Nephron progenitor cell (in vitro differentiated cells): ENCODE measurements around the gene NKG7.

Experiments used
- DNase-seq: peaks from one replicate; pipeline ENCODE4 v3.0.0; 2021
- H3K27ac Mint-ChIP-seq: 2 replicates; pipeline ENCODE4 v1.8.0; 2021; ENCODE audit warnings: mild to moderate bottlenecking, moderate library complexity, mixed read lengths
- H3K27me3 Mint-ChIP-seq: 2 replicates; pipeline ENCODE4 v1.8.0; 2021; ENCODE audit warnings: mild to moderate bottlenecking, low read depth, mixed read lengths; ENCODE audit not compliant: poor library complexity
- H3K36me3 Mint-ChIP-seq: 2 replicates; pipeline ENCODE4 v1.8.0; 2021; ENCODE audit warnings: low read depth, mixed read lengths
- H3K4me1 Mint-ChIP-seq: 2 replicates; pipeline ENCODE4 v1.8.0; 2021; ENCODE audit warnings: mixed read lengths
- H3K4me3 Mint-ChIP-seq: 2 replicates; pipeline ENCODE4 v1.8.0; 2021; ENCODE audit warnings: mild to moderate bottlenecking, moderate library complexity, mixed read lengths
- H3K9me3 Mint-ChIP-seq: 2 replicates; pipeline ENCODE4 v1.8.0; 2021; ENCODE audit warnings: mild to moderate bottlenecking, moderate library complexity, mixed read lengths
- TF ChIP-seq, protein P1 (sequence below): fragments of 200-600 bp; sonication (generic); IDR thresholded peaks from 2 replicates; pipeline ENCODE4 v1.5.0; 2021; ENCODE audit warnings: antibody characterized with exemption

NKG7 gene

DNA sequence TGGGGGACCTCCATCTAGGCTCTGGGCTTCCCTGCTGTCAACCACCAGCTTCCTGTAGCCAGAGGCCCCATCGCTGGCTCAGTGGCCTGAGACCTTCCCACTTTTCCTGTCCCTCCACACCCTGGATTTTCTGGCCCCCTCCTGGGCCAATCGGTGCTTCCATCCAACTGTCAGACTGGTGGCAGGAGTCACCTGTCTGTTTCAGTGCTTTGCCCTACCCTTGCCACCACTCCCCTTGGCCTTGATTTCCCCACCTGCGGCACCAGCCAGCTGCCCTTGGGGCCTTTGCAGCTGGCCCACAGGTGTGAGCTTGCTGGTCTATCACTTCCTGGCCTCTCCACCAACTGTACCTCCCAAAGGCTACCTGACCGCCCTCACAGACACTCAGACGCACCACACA, 43.0 kb downstream of the NKG7 start:
- no peak for DNase-seq
- TF ChIP-seq, protein P1, sequence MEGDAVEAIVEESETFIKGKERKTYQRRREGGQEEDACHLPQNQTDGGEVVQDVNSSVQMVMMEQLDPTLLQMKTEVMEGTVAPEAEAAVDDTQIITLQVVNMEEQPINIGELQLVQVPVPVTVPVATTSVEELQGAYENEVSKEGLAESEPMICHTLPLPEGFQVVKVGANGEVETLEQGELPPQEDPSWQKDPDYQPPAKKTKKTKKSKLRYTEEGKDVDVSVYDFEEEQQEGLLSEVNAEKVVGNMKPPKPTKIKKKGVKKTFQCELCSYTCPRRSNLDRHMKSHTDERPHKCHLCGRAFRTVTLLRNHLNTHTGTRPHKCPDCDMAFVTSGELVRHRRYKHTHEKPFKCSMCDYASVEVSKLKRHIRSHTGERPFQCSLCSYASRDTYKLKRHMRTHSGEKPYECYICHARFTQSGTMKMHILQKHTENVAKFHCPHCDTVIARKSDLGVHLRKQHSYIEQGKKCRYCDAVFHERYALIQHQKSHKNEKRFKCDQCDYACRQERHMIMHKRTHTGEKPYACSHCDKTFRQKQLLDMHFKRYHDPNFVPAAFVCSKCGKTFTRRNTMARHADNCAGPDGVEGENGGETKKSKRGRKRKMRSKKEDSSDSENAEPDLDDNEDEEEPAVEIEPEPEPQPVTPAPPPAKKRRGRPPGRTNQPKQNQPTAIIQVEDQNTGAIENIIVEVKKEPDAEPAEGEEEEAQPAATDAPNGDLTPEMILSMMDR: no peak
- peaks cover 5% of the 10 kb centered on the region for H3K4me1 Mint-ChIP-seq
- H3K36me3 Mint-ChIP-seq: peaks cover 35% of the 10 kb centered on the region
- H3K27me3 Mint-ChIP-seq: peaks cover 42% of the 10 kb centered on the region
- H3K4me3 Mint-ChIP-seq: no peak overlapping the region
- peaks cover 18% of the 10 kb centered on the region for H3K9me3 Mint-ChIP-seq
- H3K27ac Mint-ChIP-seq: no peak overlapping the region

GRCh38 chr19:51327066-51328001, 45.1 kb downstream of the NKG7 start:
- Mint-ChIP-seq H3K4me1 (peaks cover 5% of the 10 kb centered on the region), H3K27me3 (peaks cover 47% of the 10 kb centered on the region), H3K9me3 (peaks cover 13% of the 10 kb centered on the region), H3K4me3 (peak overlapping the region; percentile 74), H3K27ac (peak overlapping the region; percentile 84), H3K36me3 (peaks cover 31% of the 10 kb centered on the region)
- DNase-seq: peak; percentile 67
- TF ChIP-seq, protein P1: no peak

GRCh38 chr19:51326216-51327065, 46.0 kb downstream of the NKG7 start:
- peaks cover 45% of the 10 kb centered on the region for H3K27me3 Mint-ChIP-seq
- peaks cover 23% of the 10 kb centered on the region for H3K36me3 Mint-ChIP-seq
- H3K4me3 Mint-ChIP-seq: no peak overlapping the region
- DNase-seq: no peak
- TF ChIP-seq, protein P1: no peak
- H3K4me1 Mint-ChIP-seq: peaks cover 5% of the 10 kb centered on the region
- no peak overlapping the region for H3K27ac Mint-ChIP-seq
- peaks cover 9% of the 10 kb centered on the region for H3K9me3 Mint-ChIP-seq

- TF ChIP-seq, protein P1: no peak
- no peak overlapping the region for H3K4me3 Mint-ChIP-seq
- no peak for DNase-seq
- H3K36me3 Mint-ChIP-seq: peaks cover 13% of the 10 kb centered on the region
- H3K4me1 Mint-ChIP-seq: peaks cover 11% of the 10 kb centered on the region
- H3K27ac Mint-ChIP-seq: no peak overlapping the region
- H3K9me3 Mint-ChIP-seq: peaks cover 3% of the 10 kb centered on the region
- peaks cover 49% of the 10 kb centered on the region for H3K27me3 Mint-ChIP-seq
These were observed 47.1 kb downstream of the NKG7 start for GRCh38 chr19:51325161-51325976.

DNA sequence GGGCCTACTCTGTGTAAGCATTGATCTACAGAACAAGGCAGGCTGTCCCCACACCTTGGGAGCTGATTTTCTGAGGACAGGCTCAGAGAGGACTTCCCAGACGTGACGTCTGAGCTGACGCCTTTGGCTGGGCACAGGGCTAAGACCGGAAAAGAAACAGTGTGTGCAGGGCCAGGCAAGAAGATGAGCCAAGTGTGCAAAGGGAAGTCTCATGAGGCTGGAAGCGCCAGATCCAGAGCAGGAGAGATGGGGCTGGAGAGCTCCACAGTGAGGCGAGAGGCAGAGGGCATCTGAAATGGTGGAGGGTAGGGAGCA, 48.3 kb downstream of the NKG7 start:
- Mint-ChIP-seq H3K36me3 (peaks cover 5% of the 10 kb centered on the region), H3K4me1 (peaks cover 21% of the 10 kb centered on the region), H3K4me3 (no peak overlapping the region), H3K9me3 (peaks cover 3% of the 10 kb centered on the region), H3K27me3 (peaks cover 47% of the 10 kb centered on the region), H3K27ac (no peak overlapping the region)
- TF ChIP-seq, protein P1: no peak
- DNase-seq: no peak
